Loucy (cell line): ENCODE measurements around the gene FAM13C.

Source experiments
- CTCF ChIP-seq: fragments of 200-600 bp; sonication (generic); conservative IDR thresholded peaks from 2 replicates; pipeline ENCODE4 v1.5.1; 2014; ENCODE audit warnings: mild to moderate bottlenecking, antibody characterized with exemption, low read length
- EZH2phosphoT487 ChIP-seq: fragments of 200-600 bp; IDR thresholded peaks from 2 replicates; pipeline ENCODE4 v1.6.1; 2018; ENCODE audit warnings: antibody characterized with exemption, mild to moderate bottlenecking, moderate library complexity, borderline replicate concordance

DNA sequence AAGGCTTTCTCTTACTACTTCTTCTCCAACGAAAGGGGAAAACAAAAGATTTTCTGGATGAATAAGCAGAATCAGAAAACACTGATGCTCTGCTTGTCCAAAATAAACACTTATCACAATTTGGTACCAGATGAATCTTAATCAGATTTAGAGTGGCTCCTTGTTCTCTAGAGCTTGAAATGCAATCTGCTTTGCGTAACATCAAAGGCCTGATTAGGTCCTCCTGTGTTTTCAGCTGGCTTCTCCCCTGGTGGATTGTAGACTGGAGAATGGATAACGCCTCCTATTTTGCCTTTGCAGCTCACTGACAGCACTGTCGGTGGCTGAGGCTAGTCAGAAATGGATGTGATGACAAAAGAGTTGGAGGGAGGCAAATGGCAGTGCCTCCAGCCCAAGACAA, 91.2 kb downstream of the FAM13C start:
- TF ChIP-seq CTCF = no peak
- TF ChIP-seq EZH2phosphoT487 = no peak
